Measurements from ENCODE around the gene PTPN18. TPM values are rescaled to one million over a fixed set of nuclear protein-coding genes. Genes with fewer than 3 reads are reported as not detected.

Gene PTPN18
- total and polyA plus RNA-seq, 2 of the 4 experiments (the other 2 are of a cell fraction) = 9.7 to 15.5 TPM

DNA sequence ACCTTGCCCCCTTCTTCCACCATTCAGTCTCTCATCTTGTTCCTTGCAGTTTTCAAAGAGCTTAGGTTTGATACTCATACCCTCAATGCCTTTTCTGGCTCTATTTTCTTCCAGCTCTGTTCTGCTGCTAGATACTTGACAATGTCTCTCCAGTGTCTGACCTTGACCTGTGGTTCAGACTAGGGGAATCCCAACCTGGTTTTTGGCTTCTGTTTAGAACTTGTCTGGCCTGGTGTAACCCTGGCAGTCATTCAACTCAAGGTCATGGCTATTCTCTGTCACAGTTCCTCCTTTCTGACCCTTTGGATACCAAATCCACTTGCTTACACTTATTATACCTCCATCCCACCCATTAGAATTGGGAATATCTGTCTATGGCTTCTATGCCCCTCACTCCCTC lies 45.0 kb upstream of the PTPN18 start:
- H3K23ac ChIP-seq (ENCODE audit: low read depth, low read length) = no peak overlapping the region
- H2BK5ac ChIP-seq (ENCODE audit: low read depth, low read length, poor library complexity, severe bottlenecking) = no peak overlapping the region
- H3K56ac ChIP-seq (ENCODE audit: extremely low read depth, insufficient read depth, low read length) = no peak overlapping the region
- no TSS peak for BruUV-seq (replicated peaks)
- no peaks in the 10 kb centered on the region for H3K4me1 ChIP-seq (ENCODE audit: control insufficient read depth, insufficient read depth, low read length)
- H3K36me3 ChIP-seq (ENCODE audit: control insufficient read depth, insufficient read depth, low read length) = no peaks in the 10 kb centered on the region
- no peak overlapping the region for H2BK15ac ChIP-seq (ENCODE audit: low read depth, low read length)
- H4K5ac ChIP-seq (ENCODE audit: low read depth, low read length) = no peak overlapping the region
- H3K9ac ChIP-seq (ENCODE audit: low read depth, low read length) = no peak overlapping the region
- ATAC-seq (ENCODE audit: low read depth) (no peak), DNase-seq (no peak)
- no peaks in the 10 kb centered on the region for H4K20me1 ChIP-seq (ENCODE audit: insufficient read depth, low read length)
- H3K18ac ChIP-seq (ENCODE audit: low read depth, low read length) = no peak overlapping the region
- no peak overlapping the region for H3K4me2 ChIP-seq (ENCODE audit: low read depth, low read length)
- H2BK120ac ChIP-seq (ENCODE audit: low read depth, low read length) = no peak overlapping the region
- dilution Hi-C loops (cut with HindIII; ENCODE audit: low sequenced_read_pairs, unreplicated experiment) (no loop called here), in situ Hi-C loops (cut with MboI; ENCODE audit: low sequenced_read_pairs) (no loop called here), intact Hi-C loops (cut with micrococcal nuclease) (no loop called here)
- H4K8ac ChIP-seq (ENCODE audit: low read depth in 2 of 2, low read length in 2 of 2) = no peak overlapping the region
- H3K27ac ChIP-seq (ENCODE audit: insufficient read depth, low read length) = no peak overlapping the region
- no peaks in the 10 kb centered on the region for H3K9me1 ChIP-seq (ENCODE audit: insufficient read depth, low read length)
- H3K4ac ChIP-seq (ENCODE audit: low read depth, low read length) = no peak overlapping the region
- no peaks in the 10 kb centered on the region for H3K79me1 ChIP-seq (ENCODE audit: low read depth in 1 of 2, low read length in 2 of 2)
- no peak overlapping the region for H2AK5ac ChIP-seq (ENCODE audit: low read depth, low read length)
- H3K27me3 ChIP-seq (ENCODE audit: control insufficient read depth, insufficient read depth, low read length) = no peaks in the 10 kb centered on the region; the same call in 1 of the 2 replicates
- H3K4me3 ChIP-seq (ENCODE audit: insufficient read depth, low read depth, low read length) = no peak overlapping the region
- H2AFZ ChIP-seq (replicated peaks; ENCODE audit: low read length, poor library complexity) = no peak overlapping the region
- ChIA-PET POLR2A (ENCODE audit: unreplicated experiment) (no interaction called here), CTCF (no interaction called here)
- H2AK9ac ChIP-seq (replicated peaks; ENCODE audit: low read depth, low read length, poor library complexity) = no peak overlapping the region
- TF ChIP-seq NFE2L2 (IDR thresholded peaks at IDR 0.05; ENCODE audit: low read depth, low read length) (no peak), SMC3 (IDR thresholded peaks at IDR 0.05; ENCODE audit: low read depth, low read length) (no peak), FOS (IDR thresholded peaks at IDR 0.05; ENCODE audit: low read depth, low read length) (no peak), RFX5 (IDR thresholded peaks at IDR 0.05; ENCODE audit: low read depth, low read length) (no peak), RAD21 (IDR thresholded peaks at IDR 0.05; ENCODE audit: low read length) (no peak), USF2 (IDR thresholded peaks at IDR 0.05; ENCODE audit: low read depth, low read length) (no peak), BHLHE40 (IDR thresholded peaks at IDR 0.05; ENCODE audit: low read depth, low read length) (no peak), POLR2A (IDR thresholded peaks at IDR 0.05; ENCODE audit: low read depth, low read length) (no peak), MXI1 (IDR thresholded peaks at IDR 0.05; ENCODE audit: borderline replicate concordance, low read depth, low read length) (no peak), CEBPB (IDR thresholded peaks at IDR 0.05; ENCODE audit: low read depth, low read length) (no peak)
- no peak overlapping the region for H2BK20ac ChIP-seq (ENCODE audit: low read depth, low read length)
- no peak overlapping the region for H4K91ac ChIP-seq (ENCODE audit: insufficient read depth, low read depth, low read length)
- no peaks in the 10 kb centered on the region for H3K9me3 ChIP-seq (ENCODE audit: control insufficient read depth, insufficient read depth, low read length)
- H3K14ac ChIP-seq (replicated peaks; ENCODE audit: low read depth, low read length) = no peak overlapping the region

Data from IMR-90 (cell line).